Pulmonary artery endothelial cell (primary cell): Measurements from ENCODE around the gene ANXA3. TPM values are rescaled to one million over a fixed set of nuclear protein-coding genes. Genes with fewer than 3 reads are reported as not detected.
"Not testable (repeated sequence)": the region's sequence is repeated elsewhere in the genome, so short reads cannot be mapped to it uniquely, and the experiment has no call there.

ENCODE experiments used
- DNase-seq: peaks from one replicate; pipeline ENCODE4 v3.0.0-alpha.2; 2011; ENCODE audit warnings: low read depth, low spot score
- total RNA-seq: library from RNA; depleted of rRNA; stranded (reverse); fragments of >200 nt; gene quantifications from 2 replicates; pipeline ENCODE4 v1.2.3, GENCODE V29; 2014

The ANXA3 gene
- total RNA-seq, 1 donor from 2014 or later, result 226 TPM

DNA sequence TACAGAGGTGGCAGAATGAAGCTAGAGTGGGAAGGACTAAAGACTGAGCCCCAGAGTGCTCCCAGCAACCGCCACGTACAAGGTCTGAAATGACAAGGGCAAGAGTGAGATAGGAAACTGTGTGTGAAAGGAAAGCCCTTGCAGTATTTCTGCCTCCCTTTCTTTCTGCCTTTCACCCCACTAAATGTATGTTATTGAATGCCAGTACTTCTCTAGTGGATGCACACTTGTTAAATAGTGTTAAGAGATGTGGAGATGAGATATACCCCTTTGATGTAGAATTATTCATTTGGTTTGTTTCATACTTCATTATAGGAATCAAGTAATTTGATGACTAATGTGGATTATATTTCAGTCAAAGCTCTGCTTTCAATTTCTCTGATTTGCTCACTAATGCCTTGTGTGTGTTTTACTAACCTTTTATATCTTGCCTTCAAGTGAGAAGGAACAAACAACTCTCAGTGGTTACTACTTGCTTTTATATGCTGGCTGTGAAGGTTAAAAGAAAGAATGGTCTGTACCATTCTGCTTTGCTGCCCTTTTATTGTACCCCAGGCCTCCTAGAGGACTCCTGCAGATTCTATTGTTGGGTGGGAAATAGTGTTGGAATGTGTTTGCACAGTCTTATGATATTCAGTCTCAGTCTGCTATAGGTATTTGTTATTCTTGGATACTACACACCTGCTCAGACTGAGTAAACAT is 8.0 kb upstream of the ANXA3 start:
- no peak for DNase-seq

- no peak for DNase-seq
Measured at GRCh38 chr4:78544678-78545077, 6.9 kb upstream of the ANXA3 start.

GRCh38 chr4:78545275-78546246 is 6.0 kb upstream of the ANXA3 start:
- DNase-seq, result no peak

DNA sequence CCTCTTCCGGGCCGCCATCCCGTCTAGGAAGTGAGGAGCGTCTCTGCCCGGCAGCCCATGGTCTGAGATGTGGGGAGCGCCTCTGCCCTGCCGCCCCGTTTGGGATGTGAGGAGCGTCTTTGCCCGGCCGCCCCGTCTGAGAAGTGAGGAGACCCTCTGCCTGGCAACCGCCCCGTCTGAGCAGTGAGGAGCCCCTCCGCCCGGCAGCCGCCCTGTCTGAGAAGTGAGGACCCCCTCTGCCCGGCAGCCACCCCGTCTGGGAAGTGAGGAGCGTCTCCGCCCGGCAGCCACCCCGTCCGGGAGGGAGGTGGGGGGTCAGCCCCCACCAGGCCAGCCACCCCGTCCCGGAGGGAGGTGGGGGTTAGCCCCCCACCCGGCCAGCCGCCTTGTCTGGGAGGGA is 3.7 kb upstream of the ANXA3 start:
- not testable (repeated sequence) for DNase-seq

GRCh38 chr4:78548889-78549288 is 2.7 kb upstream of the ANXA3 start:
- DNase-seq, result not testable (repeated sequence)

GRCh38 chr4:78552389-78553042 is 946 bp downstream of the ANXA3 start:
- DNase-seq, result no peak

DNA sequence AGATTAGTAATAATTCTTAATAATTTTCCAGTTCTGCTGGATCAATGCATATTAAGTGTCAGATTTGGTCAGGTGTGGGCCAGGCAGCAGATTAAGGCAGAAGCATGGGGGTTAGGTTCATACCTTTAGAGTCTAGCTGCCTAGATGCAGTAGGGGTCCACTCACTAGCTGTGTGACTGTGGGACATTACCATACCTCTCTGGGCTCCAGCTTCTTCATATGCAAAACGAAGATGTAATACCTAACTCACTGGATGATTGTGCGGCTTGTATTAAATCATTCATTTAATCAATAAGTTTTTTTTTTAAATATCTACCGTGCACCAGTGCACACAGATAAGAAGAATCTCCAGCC is 1.4 kb downstream of the ANXA3 start:
- no peak for DNase-seq

DNA sequence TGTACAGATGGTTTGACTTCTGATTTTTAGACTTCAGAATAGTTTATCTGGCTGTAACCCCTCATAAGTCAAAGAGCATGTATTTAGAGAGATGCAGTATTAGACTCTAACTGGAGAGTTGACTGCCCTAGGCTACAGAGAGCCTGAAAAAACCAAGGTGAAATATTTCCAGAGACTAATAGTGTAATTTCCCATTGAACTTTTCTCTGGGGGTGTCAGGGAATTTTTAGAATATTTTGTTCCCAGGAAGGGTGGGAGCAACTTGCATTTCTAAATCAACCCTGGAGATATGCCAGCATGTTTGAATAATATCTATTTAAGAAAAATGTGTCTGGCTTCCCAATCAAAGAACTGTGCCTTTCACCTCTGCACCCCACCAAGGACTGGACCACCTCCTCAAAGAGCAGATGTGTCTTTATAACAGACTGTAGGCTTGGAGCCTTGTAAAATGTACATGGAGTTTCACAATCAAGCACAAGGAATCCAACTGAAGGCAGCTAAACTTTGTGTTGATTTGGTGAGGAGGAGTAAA is 2.0 kb downstream of the ANXA3 start:
- DNase-seq, result no peak

GRCh38 chr4:78556665-78557064 is 5.1 kb downstream of the ANXA3 start:
- no peak for DNase-seq

GRCh38 chr4:78557841-78558240 is 6.3 kb downstream of the ANXA3 start:
- DNase-seq, result no peak

DNA sequence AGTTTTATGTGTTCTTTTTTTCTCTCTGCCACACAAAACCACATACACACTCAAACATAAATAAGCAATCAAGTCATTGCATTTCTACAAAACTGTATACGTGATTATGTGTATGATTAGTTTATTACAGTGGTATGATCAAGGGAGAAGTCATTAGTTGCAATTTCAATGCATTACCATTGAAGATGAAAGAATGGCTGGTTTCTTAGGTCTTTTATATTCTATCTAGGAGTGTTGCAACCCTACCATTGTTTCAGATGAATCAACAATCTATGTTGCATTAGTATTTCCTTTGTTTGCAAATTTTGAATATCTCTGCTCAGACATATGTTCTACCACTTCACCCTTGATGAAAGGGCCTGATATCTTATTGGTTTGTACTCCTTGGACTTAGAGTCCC is 6.8 kb downstream of the ANXA3 start:
- DNase-seq, result no peak

- peak; percentile 87 for DNase-seq
Measured at GRCh38 chr4:78560296-78560963, 8.9 kb downstream of the ANXA3 start.

- DNase-seq, result no peak
Measured at GRCh38 chr4:78561677-78562076, 10.1 kb downstream of the ANXA3 start.

DNA sequence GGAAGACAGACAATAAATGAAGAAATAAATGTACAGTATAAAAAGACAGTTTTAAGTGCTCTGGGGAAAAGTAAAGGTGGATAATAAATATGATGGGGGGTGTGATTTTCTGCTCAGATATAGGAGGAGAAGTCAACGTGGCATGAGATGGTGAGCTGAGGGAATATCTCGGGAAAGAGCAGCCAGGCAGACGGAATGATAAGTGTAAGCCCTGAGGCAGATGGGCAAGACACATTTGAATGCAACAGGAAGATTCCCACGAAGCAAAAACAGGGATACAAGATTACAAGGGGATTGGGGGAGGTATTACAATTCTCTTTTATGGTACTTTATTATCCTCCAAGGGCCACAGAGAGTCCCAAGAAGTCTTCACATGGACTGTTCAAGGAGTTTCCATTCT is 11.1 kb downstream of the ANXA3 start:
- no peak for DNase-seq

DNA sequence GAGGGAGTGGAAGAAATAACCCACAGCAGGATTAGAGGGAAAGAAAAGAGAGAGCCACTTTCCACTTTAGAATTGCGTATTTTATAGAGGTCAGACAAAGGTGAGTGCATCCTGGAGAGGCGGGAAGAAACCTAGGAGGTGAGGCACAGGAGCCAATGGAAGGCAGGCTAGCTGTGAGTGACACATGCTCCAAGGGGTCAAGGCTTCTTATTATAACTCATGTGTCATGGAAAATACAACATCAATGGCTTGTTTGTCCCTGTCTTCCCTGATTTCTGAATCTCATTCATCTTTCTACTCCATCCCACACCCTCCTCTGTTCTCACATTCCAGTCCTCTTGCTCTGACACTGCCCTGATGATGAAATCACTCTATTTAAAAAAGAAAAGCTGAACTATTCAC is 14.4 kb downstream of the ANXA3 start:
- DNase-seq, result no peak

GRCh38 chr4:78566834-78567499 is 15.4 kb downstream of the ANXA3 start:
- no peak for DNase-seq

DNA sequence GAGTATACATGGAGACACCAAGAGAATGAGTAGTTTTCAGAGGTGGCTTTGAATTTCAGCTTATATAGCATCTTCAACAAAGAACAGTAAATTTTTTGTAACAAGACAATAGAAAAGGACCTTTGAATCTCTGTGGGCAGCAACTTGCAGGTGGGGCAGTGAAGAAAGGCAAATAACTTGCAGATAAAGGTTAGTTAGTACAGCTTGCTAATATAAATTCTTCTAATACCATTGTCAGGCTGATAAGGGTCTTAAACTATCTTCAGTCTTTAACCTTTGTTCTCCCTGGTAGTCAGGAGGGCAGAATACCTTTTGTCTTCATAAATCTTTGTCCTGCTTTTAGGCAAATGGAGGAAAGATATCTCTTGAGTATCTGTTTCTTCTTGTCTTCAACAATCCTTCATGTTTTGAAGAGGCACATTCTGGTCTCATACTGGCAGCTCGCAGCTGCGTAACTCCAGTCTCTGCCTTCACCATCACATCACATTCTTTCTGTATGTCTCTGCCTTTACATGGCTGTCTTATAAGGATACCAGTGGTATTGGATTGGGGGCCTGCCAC is 16.0 kb downstream of the ANXA3 start:
- DNase-seq, result no peak

GRCh38 chr4:78568640-78569305 is 17.2 kb downstream of the ANXA3 start:
- no peak for DNase-seq

GRCh38 chr4:78569306-78569821 is 17.8 kb downstream of the ANXA3 start:
- DNase-seq, result peak; percentile 57

DNA sequence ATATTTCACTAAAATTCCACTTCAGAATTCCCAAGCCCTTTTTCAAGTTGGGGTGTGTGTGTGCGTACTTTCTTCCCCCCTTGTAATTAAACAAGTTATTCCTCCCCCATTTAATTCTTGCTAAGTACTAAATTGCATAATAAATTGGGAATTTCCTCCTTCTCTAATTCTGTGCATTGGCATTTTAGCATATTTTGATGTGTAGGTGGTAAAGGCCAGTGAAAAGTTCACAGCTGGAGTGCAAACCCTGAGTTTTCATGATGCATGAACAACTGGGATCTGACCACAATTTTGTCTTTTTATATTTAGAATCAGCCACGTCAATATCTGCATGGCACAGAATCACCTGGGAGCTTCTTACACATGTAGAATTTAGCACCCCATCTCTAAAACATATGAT is 18.5 kb downstream of the ANXA3 start:
- DNase-seq, result no peak
